Stimulated activated memory B cell treated with anti-CD40 and anti-IgM and Interleukin-4, amounts not matched to agents 10 μg/mL and 1 μg/mL and 100 μg/mL, for 72 hours (primary cell): ENCODE measurements around the gene TRIM41.
A peak's percentile ranks its signal among the peaks of the same experiment; 100 is the strongest.

ENCODE experiments used
- ATAC-seq: fragments of 150-1000 bp; cut with Tn5 transposase; 2 replicates; pipeline ENCODE4 v1.10.0; 2021
- H3K27ac Mint-ChIP-seq: one replicate; pipeline ENCODE4 v1.8.0; 2022; ENCODE audit warnings: mild to moderate bottlenecking, mixed read lengths
- H3K27me3 Mint-ChIP-seq: one replicate; pipeline ENCODE4 v1.8.0; 2022; ENCODE audit warnings: mixed read lengths
- H3K36me3 Mint-ChIP-seq: one replicate; pipeline ENCODE4 v1.8.0; 2022; ENCODE audit warnings: mixed read lengths
- H3K4me1 Mint-ChIP-seq: one replicate; pipeline ENCODE4 v1.8.0; 2022; ENCODE audit warnings: mixed read lengths
- H3K4me3 Mint-ChIP-seq: one replicate; pipeline ENCODE4 v1.8.0; 2022; ENCODE audit warnings: mild to moderate bottlenecking, moderate library complexity, mixed read lengths
- H3K9me3 Mint-ChIP-seq: one replicate; pipeline ENCODE4 v1.8.0; 2022; ENCODE audit warnings: mixed read lengths

Gene TRIM41

DNA sequence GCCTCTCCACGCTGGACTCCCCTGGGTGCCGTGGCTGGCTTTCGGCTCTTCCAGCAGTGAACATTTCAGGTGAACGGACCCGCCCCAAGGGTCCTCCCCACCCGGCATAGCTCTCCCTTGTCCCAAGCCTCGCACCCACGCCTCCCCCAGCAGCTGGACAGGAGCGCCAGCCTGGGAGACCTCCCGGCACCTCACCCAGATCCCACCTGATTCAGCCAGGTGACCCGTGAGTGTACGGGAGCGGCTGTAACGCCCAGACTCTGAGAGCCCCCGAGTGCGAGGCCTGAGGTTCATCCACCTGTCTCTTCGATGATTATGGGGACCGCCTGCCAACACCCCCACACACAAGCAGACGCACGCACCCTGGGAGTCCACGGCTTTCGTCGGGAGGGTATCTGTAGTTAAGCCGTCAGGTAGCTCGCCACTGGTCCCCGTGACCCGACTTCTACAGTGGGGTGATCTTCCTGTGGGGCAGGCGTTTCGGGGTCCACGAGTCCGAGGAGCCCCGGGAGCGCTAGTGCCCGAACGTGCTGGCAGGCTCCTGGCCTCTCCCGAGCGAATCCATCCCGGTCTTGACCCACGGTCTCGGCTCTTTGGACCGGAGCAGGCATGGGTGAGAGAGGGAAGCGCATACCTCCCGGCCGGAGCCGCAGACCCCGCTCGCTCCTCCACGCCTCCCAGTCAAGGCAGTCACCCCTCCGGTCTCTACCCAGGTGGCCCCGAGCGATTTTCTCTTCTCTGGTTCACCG lies 32.9 kb upstream of the TRIM41 start:
- peaks cover 65% of the 10 kb centered on the region for H3K4me1 Mint-ChIP-seq
- H3K27ac Mint-ChIP-seq, result peak overlapping the region; percentile 99
- peak; percentile 13 for ATAC-seq
- peaks cover 6% of the 10 kb centered on the region for H3K36me3 Mint-ChIP-seq
- peak overlapping the region; percentile 89 for H3K4me3 Mint-ChIP-seq
- no peaks in the 10 kb centered on the region for H3K9me3 Mint-ChIP-seq
- H3K27me3 Mint-ChIP-seq, result no peaks in the 10 kb centered on the region

DNA sequence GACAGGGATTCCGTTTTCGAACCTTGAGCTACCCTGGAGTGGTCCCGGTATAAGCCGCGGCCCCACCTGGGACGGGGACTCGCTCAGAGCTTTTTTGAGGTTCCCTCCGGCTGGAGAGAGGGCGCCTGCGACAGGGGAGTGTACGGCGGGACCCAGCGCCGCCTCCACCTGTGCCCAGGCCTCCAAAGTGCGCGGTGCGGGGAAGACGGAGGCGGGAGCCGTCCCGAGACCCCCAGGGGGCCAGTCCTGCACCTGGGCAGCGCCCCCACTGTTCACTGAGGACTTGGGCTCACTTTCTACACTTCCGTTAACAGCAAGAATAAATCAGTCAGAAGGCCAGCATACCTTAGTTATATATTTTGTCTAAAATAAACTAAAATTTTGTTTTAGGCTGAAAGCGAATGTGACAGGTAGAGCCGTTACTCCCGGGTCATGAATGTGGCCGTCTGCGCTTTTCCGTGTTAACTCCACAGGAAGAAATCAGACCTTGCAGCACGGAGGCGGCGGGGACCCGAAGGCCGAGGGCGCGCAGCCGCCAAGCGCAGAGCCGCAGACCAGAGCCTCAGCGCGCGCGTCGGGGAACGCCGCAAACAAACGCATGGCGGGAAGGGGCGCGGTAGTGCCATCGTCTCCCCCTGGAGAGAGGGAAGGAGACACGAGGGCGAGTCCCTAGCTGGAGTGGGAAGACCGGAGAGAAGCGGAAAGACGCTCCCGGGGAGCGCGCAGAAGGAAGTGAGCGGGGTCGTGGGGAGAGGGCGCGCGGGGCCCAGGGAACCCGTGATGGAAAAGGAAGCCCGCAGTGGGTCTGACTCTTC lies 32.2 kb upstream of the TRIM41 start:
- ATAC-seq, result peak; percentile 24
- Mint-ChIP-seq H3K9me3 (no peaks in the 10 kb centered on the region), H3K4me1 (peaks cover 59% of the 10 kb centered on the region), H3K36me3 (peaks cover 6% of the 10 kb centered on the region), H3K4me3 (peak overlapping the region; percentile 89), H3K27ac (peak overlapping the region; percentile 99), H3K27me3 (no peaks in the 10 kb centered on the region)

DNA sequence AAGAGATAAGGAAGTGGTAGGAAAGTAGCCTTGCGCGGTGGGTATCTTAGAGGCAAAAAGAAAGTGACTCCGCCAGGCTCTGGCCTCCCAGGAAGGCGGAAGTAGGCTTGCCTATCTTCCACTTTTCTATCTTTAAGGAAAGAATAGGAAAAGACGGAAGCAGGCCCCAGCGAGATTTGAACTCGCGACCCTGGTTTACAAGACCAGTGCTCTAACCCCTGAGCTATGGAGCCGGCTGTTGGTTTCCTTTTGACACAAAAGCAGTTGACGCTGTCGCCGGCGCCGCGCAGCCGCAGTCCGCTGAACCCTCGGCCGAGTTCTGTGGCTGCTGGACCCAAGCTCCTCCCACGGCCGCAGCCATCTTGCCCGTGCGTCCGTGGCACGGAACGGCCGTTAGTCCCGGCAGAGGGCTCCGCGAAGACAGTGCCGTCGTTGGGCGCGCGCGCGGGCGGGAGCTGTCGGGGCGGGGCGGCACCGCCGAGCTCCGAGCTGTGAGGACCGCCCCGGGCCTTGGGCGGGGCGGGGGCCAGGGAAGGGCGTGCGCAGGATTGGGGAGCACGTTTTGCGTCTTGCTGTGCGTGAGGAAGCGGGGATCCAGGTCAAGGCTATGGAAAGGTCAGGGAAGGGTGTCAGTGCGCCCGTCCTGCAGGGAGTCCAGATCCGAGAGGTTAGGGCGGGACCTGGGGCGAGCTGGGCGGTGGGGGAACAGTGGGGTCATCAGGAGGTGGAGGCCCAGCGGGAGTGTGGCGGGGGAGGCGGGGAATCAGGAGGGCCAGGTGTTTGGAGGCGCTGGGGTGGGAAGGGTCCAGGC lies 31.4 kb upstream of the TRIM41 start:
- no peaks in the 10 kb centered on the region for H3K9me3 Mint-ChIP-seq
- ATAC-seq, result peak; percentile 84
- peak overlapping the region; percentile 89 for H3K4me3 Mint-ChIP-seq
- H3K27me3 Mint-ChIP-seq, result no peaks in the 10 kb centered on the region
- H3K36me3 Mint-ChIP-seq, result peaks cover 6% of the 10 kb centered on the region
- peaks cover 54% of the 10 kb centered on the region for H3K4me1 Mint-ChIP-seq
- peak overlapping the region; percentile 99 for H3K27ac Mint-ChIP-seq

DNA sequence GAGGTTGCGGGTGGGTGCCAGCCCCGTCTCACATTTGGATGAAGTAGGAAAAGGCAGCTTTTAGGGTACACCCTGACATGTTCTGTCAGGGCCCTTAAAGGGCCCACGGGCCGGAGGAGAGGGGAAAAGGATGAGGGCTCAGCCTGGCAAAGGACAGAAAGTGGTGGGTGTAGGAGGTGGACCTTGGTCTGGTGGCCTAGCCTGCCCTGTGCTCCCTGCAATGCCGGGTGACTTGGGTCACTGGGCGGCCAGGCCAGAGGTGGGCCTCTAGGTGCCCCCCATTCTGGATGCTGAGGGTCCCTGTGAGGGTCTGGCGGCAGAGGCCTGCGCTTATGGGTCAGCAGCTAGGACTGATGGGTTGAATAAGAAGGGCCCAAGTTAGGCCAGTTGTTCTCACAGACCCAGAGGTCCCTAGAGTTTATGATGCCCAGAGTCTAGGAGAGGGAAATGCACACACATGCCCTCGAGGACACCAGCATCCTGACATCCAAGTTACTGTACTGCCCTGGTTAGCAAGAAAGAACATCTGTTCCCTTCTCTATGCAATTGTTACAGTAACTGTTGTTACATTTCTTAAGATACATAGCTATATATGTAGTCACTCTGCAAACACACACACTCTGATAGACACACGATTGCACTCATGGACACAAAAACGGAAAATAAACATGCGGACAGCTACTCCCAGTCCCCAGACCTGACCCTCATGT lies 30.6 kb upstream of the TRIM41 start:
- Mint-ChIP-seq H3K4me1 (peaks cover 55% of the 10 kb centered on the region), H3K27ac (peak overlapping the region; percentile 99), H3K27me3 (no peaks in the 10 kb centered on the region), H3K36me3 (peaks cover 6% of the 10 kb centered on the region), H3K9me3 (no peaks in the 10 kb centered on the region), H3K4me3 (peak overlapping the region; percentile 89)
- no peak for ATAC-seq

DNA sequence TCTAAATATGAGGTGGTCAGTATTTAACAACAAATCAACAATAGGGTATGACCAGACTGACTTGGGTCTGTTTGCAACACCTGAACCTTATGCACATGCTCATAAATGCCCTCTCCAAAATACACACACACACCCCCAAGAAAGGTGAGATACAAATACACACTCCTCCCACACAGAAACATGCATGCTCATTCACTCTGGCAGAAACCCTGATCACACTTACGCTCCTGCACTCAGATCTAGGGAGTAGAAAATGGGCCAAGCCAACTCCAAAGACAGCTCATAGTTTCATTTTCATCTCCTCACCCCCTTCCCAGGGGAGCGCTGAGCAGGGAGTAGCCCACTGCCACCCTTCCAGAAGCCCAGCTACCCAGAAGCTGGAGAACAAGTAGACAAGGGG lies 29.4 kb upstream of the TRIM41 start:
- peaks cover 53% of the 10 kb centered on the region for H3K4me1 Mint-ChIP-seq
- peaks cover 2% of the 10 kb centered on the region for H3K36me3 Mint-ChIP-seq
- no peak for ATAC-seq
- no peak overlapping the region for H3K4me3 Mint-ChIP-seq
- no peak overlapping the region for H3K27ac Mint-ChIP-seq
- no peaks in the 10 kb centered on the region for H3K9me3 Mint-ChIP-seq
- H3K27me3 Mint-ChIP-seq, result no peaks in the 10 kb centered on the region

DNA sequence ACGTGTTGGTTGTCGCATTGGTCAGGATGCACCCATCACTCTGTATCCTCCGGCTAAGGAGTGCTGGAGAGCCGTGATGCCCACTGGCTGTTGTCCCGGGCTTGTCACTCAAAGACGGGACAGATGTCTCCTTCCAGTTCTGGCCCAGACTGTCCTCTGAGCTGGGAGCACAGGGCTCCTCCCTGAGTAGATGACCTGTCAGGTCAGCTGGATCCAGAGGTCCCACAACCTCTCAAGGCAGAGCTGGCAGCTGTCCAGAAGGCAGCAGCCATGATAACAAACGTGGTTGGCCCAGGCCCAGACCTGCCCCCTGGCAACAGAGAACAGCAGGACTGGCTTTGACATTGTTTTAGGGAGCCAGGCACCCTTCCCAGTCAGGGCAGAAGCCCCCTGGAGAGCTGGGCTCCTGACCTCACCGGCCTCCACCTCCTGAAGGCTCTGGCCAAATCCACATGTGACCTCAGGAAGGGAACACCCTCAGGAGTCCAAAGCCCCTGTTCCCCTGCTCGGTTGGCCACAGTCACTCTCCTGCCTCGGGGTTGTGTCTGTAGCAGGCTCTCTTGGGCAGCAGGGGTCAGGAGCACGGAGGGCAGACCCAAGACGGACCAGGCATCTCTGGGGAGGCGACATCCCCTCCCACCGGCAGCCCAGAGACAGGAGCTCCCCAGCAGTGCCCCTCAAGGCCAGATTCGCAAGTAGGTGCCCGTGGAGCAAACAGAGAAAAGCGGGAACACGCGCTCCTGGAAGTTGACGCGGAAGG lies 28.4 kb upstream of the TRIM41 start:
- Mint-ChIP-seq H3K4me3 (no peak overlapping the region), H3K36me3 (no peaks in the 10 kb centered on the region), H3K27me3 (no peaks in the 10 kb centered on the region), H3K9me3 (no peaks in the 10 kb centered on the region), H3K27ac (no peak overlapping the region), H3K4me1 (peaks cover 58% of the 10 kb centered on the region)
- ATAC-seq, result no peak

DNA sequence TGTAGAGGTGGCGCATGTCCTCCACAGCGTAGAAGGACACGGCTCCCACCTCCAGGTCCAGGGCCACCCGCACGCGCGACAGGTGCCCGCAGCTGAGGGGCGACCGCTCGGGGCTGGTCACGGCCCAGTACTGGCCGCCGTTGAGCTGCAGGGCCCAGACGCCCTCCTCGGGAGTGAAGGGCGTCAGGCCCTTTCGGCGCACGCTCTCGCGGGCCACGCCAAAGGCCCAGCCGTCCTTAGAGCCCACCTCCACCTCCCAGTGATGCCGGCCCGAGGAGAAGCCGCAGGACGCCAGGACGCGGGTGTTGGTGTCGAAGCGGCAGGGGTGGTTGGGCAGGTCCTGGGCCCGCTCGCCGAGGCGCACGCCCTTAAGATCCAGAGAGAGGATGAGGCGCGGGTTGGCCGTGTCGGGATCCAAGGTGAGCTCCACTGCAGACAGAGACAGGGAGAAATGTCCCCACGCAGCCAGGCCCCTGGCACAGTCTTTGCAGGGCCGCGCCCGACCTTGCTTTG lies 27.8 kb upstream of the TRIM41 start:
- Mint-ChIP-seq H3K36me3 (no peaks in the 10 kb centered on the region), H3K9me3 (no peaks in the 10 kb centered on the region), H3K4me1 (peaks cover 58% of the 10 kb centered on the region), H3K27ac (no peak overlapping the region), H3K27me3 (no peaks in the 10 kb centered on the region), H3K4me3 (no peak overlapping the region)
- no peak for ATAC-seq

DNA sequence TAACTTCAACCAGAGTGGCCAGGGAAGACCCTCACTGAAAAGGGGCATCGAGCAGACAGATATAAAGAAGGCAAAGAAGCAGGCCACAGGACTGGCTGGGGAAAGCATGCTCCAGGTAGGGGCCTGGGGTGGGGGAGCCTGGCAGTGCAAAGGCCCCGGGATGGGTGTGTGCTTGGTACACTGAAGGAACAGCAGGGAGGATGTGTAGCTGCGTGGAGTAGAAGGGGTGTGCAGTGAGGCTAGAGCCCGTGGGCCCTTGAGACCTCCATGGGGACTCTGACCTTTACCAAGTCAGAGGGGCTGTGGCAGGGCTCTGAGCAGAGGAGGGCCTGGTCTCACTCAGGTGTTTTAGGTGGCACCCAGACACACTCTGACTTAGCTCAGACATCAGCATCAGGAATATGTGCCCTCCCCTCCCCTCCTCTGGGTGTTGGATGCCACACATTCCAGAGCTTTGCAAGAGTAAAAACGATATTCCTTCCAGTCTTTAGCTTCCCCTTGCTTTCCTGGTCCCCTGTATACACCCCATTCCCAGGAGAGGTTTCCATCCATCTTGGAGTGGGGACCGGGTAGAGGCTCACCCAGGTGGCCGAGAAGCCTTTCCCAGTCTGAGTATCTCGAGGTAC lies 25.6 kb upstream of the TRIM41 start:
- Mint-ChIP-seq H3K27ac (peak overlapping the region; percentile 83), H3K36me3 (no peaks in the 10 kb centered on the region), H3K4me3 (peak overlapping the region; percentile 8), H3K27me3 (no peaks in the 10 kb centered on the region), H3K9me3 (no peaks in the 10 kb centered on the region), H3K4me1 (peaks cover 55% of the 10 kb centered on the region)
- no peak for ATAC-seq

DNA sequence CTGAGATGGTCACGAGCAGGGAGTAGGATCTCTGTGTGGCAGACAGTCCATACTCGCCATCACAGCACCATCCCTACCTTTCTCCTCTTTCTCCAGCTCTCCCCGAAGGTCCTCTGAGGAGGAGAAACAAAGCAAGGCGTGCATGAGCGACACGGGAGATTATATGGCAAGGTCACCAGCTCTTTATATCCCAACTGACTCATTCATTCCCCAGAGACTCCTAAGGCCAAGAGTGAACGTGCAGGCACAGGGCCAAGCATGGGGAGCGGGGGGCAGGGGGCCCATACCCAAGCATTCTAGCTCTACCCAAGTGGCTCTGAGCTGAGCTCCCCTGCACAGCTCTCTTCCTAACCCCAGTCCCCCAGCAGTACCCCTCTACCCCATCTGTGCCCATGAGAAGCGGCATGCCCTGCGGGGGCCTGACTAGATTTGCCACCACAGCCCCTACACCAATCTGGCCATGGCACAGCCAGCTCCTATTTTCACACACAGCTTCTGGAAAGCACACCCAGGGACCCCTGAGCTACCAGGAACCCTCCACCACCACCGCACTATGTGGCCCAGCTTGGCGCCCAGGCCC lies 24.9 kb upstream of the TRIM41 start:
- H3K4me3 Mint-ChIP-seq, result peak overlapping the region; percentile 64
- no peaks in the 10 kb centered on the region for H3K36me3 Mint-ChIP-seq
- H3K27ac Mint-ChIP-seq, result peak overlapping the region; percentile 83
- no peaks in the 10 kb centered on the region for H3K27me3 Mint-ChIP-seq
- H3K4me1 Mint-ChIP-seq, result peaks cover 51% of the 10 kb centered on the region
- ATAC-seq, result no peak
- H3K9me3 Mint-ChIP-seq, result no peaks in the 10 kb centered on the region

DNA sequence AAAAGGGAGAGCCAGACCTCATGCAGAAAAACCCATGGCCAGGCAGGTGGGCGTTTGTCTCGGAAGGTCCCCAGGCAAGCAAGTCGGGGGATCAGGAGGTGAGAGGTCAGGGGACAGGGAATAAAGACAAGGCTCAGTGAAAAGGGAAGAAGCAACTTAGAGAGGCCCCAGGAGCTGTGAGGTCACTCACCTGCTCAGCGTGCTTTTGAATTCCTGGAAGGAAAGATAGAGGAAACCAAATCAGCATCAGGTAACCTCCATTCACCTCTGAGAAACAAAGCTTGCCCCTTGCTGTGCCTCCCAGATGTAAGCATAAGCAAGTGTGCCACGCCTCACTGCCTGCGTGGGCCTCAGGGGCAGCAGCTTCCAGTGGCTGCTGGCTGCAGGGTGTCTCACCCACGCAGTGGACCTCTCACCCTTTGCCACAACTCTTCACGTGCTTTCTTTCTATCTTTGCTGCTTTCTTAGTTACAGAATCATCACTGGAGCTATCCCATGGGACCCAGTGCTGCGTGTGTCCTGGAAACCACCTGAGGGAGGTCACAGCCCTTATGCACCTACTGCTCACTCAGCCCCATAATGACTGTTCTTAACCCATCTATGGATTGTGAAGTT lies 24.1 kb upstream of the TRIM41 start:
- peak; percentile 93 for ATAC-seq
- no peaks in the 10 kb centered on the region for H3K36me3 Mint-ChIP-seq
- no peaks in the 10 kb centered on the region for H3K27me3 Mint-ChIP-seq
- peak overlapping the region; percentile 83 for H3K27ac Mint-ChIP-seq
- H3K4me3 Mint-ChIP-seq, result peak overlapping the region; percentile 64
- peaks cover 59% of the 10 kb centered on the region for H3K4me1 Mint-ChIP-seq
- H3K9me3 Mint-ChIP-seq, result no peaks in the 10 kb centered on the region

DNA sequence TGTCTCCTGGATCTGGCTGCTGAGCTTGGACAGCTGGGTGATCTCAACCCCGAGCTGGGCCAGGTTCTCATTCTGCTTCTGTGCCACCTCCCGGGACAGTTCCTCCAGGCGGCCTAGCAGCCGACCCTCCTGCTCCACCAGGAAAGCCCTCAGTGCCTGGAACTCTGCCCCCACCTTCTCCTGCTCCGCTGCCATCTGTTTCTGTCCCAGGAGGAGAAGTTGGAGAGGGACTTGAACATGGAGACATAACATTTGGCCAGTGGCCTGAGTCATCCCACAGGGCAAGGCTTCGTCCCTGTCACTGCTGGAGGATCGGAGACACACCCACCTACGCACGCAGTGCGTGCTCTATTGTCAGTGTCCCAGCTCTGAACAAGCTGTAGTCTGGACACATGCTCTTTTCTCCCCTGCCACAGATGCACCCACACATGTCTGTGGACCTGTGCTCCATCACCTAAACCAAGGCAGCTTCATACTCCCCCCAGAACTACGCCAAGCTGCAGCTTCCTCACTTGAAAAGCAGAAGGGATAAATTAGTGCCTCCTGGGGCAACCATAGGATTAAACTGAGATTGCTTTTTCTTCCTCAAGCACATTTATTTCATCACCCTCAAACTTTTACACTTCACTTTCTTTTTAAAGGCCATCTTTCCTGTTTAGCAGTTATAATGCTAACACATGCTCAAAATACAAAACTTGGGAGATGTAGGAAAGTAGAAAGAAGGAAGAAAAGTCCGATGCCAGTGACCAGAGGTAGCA lies 23.0 kb upstream of the TRIM41 start:
- H3K4me1 Mint-ChIP-seq, result peaks cover 62% of the 10 kb centered on the region

DNA sequence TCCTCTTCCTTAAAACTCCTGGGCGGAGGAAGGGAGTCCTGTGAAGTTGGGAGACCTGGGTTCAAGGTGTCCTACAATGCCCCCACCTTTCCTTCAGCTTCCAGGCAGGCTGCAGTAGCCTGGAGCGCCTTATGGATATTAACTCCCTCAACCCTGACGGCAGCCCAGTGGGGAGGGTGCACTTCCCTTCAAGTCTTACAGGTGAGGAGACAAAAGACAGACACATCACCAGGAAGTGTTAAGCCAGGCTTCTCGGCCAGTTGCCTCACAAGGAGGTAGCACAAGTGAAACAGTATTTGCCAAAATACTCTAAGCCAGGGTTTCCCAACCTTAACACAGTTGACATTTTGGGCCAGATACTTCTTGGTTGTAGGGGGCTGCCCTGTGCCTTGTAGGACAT lies 22.3 kb upstream of the TRIM41 start:
- Mint-ChIP-seq H3K27me3 (peaks cover 5% of the 10 kb centered on the region), H3K27ac (peak overlapping the region; percentile 83), H3K9me3 (no peaks in the 10 kb centered on the region), H3K4me1 (peaks cover 66% of the 10 kb centered on the region), H3K36me3 (no peaks in the 10 kb centered on the region), H3K4me3 (no peak overlapping the region)
- ATAC-seq, result no peak

More for the DNA sequence above, 23.0 kb upstream of the TRIM41 start:
- no peak for ATAC-seq
- Mint-ChIP-seq H3K9me3 (no peaks in the 10 kb centered on the region), H3K36me3 (no peaks in the 10 kb centered on the region), H3K27ac (peak overlapping the region; percentile 83), H3K4me3 (no peak overlapping the region), H3K27me3 (no peaks in the 10 kb centered on the region)
